ENCODE data around the gene ZNF804B. TPM values are rescaled to one million over a fixed set of nuclear protein-coding genes. Genes with fewer than 3 reads are reported as not detected.

ZNF804B gene
- total RNA-seq, 1 donor from 2014 or later = not detected

GRCh38 chr7:88792361-88792760, 32.9 kb downstream of the ZNF804B start:
- H3K9me3 Mint-ChIP-seq (ENCODE audit: unreplicated experiment) = no peaks in the 10 kb centered on the region
- H3K36me3 Mint-ChIP-seq (ENCODE audit: unreplicated experiment) = no peaks in the 10 kb centered on the region
- no peak overlapping the region for H3K27ac Mint-ChIP-seq (ENCODE audit: unreplicated experiment)
- no peak overlapping the region for H3K4me3 Mint-ChIP-seq (ENCODE audit: unreplicated experiment)
- H3K4me1 Mint-ChIP-seq (ENCODE audit: unreplicated experiment) = no peaks in the 10 kb centered on the region
- TF ChIP-seq CTCF (IDR thresholded peaks at IDR 0.05) = no peak
- DNase-seq (ENCODE audit: extremely low spot score, unreplicated experiment) = no peak
- H3K27me3 Mint-ChIP-seq (ENCODE audit: unreplicated experiment) = no peaks in the 10 kb centered on the region

- no peak for DNase-seq (ENCODE audit: extremely low spot score, unreplicated experiment)
- TF ChIP-seq CTCF (IDR thresholded peaks at IDR 0.05) = no peak
- Mint-ChIP-seq H3K9me3 (ENCODE audit: unreplicated experiment) (no peaks in the 10 kb centered on the region), H3K4me3 (ENCODE audit: unreplicated experiment) (no peak within 1 kb of the TSS), H3K4me1 (ENCODE audit: unreplicated experiment) (no peaks in the 10 kb centered on the region), H3K27ac (ENCODE audit: unreplicated experiment) (no peak within 1 kb of the TSS), H3K27me3 (ENCODE audit: unreplicated experiment) (no peaks in the 10 kb centered on the region), H3K36me3 (ENCODE audit: unreplicated experiment) (no peaks in the 10 kb centered on the region)
These were observed 36.1 kb downstream of the ZNF804B start, which contains the start of gene TEX47 for GRCh38 chr7:88795553-88795952. Gene TEX47 (minus strand): TSS chr7:88795737. CDS start chr7:88794942, 795 bp downstream.

GRCh38 chr7:88801046-88801445, 41.5 kb downstream of the ZNF804B start:
- no peaks in the 10 kb centered on the region for H3K27me3 Mint-ChIP-seq (ENCODE audit: unreplicated experiment)

GRCh38 chr7:88806280-88807037, 47.0 kb downstream of the ZNF804B start:
- no peak overlapping the region for H3K4me3 Mint-ChIP-seq (ENCODE audit: unreplicated experiment)
- H3K27me3 Mint-ChIP-seq (ENCODE audit: unreplicated experiment) = no peaks in the 10 kb centered on the region
- TF ChIP-seq CTCF (IDR thresholded peaks at IDR 0.05) = no peak
- DNase-seq (ENCODE audit: extremely low spot score, unreplicated experiment) = no peak
- no peak overlapping the region for H3K27ac Mint-ChIP-seq (ENCODE audit: unreplicated experiment)
- no peaks in the 10 kb centered on the region for H3K36me3 Mint-ChIP-seq (ENCODE audit: unreplicated experiment)
- no peaks in the 10 kb centered on the region for H3K4me1 Mint-ChIP-seq (ENCODE audit: unreplicated experiment)
- H3K9me3 Mint-ChIP-seq (ENCODE audit: unreplicated experiment) = no peaks in the 10 kb centered on the region

More at GRCh38 chr7:88801046-88801445, 41.5 kb downstream of the ZNF804B start:
- Mint-ChIP-seq H3K27ac (ENCODE audit: unreplicated experiment) (no peak overlapping the region), H3K36me3 (ENCODE audit: unreplicated experiment) (no peaks in the 10 kb centered on the region), H3K9me3 (ENCODE audit: unreplicated experiment) (no peaks in the 10 kb centered on the region), H3K4me1 (ENCODE audit: unreplicated experiment) (no peaks in the 10 kb centered on the region), H3K4me3 (ENCODE audit: unreplicated experiment) (no peak overlapping the region)
- no peak for TF ChIP-seq CTCF (IDR thresholded peaks at IDR 0.05)
- DNase-seq (ENCODE audit: extremely low spot score, unreplicated experiment) = no peak

- Mint-ChIP-seq H3K9me3 (ENCODE audit: unreplicated experiment) (no peaks in the 10 kb centered on the region), H3K27me3 (ENCODE audit: unreplicated experiment) (no peaks in the 10 kb centered on the region), H3K4me1 (ENCODE audit: unreplicated experiment) (no peaks in the 10 kb centered on the region), H3K27ac (ENCODE audit: unreplicated experiment) (no peak overlapping the region), H3K4me3 (ENCODE audit: unreplicated experiment) (no peak overlapping the region), H3K36me3 (ENCODE audit: unreplicated experiment) (no peaks in the 10 kb centered on the region)
- DNase-seq (ENCODE audit: extremely low spot score, unreplicated experiment) = no peak
- no peak for TF ChIP-seq CTCF (IDR thresholded peaks at IDR 0.05)
These were observed 59.1 kb downstream of the ZNF804B start for GRCh38 chr7:88818552-88818951.
